ENCODE data around the gene MYO18A.

- no peak for TF ChIP-seq CTCF (IDR thresholded peaks at IDR 0.05)
- TF ChIP-seq POLR2A (IDR thresholded peaks at IDR 0.05), result no peak
- no peak for TF ChIP-seq POLR2AphosphoS5 (IDR thresholded peaks at IDR 0.05)
These were observed 128.5 kb downstream of the MYO18A start for GRCh38 chr17:29051731-29052130.

Data from prostate gland (tissue), 2 donors.